Nephron (organoid): ENCODE measurements around the gene CD209.

Experiments used
- H3K27ac Mint-ChIP-seq, 3 experiments: 2 replicates each; pipeline ENCODE4 v1.8.0; 2020; ENCODE audit warnings: mixed read lengths in 3 of 3, mild to moderate bottlenecking in 2 of 3, moderate library complexity in 1 of 3
- H3K27me3 Mint-ChIP-seq: 2 replicates; pipeline ENCODE4 v1.8.0; 2021; ENCODE audit warnings: low read depth, mild to moderate bottlenecking, moderate library complexity, mixed read lengths
- H3K36me3 Mint-ChIP-seq: 2 replicates; pipeline ENCODE4 v1.8.0; 2020; ENCODE audit warnings: low read depth, mixed read lengths
- H3K4me1 Mint-ChIP-seq: 2 replicates; pipeline ENCODE4 v1.8.0; 2020; ENCODE audit warnings: mixed read lengths
- H3K4me3 Mint-ChIP-seq, 3 experiments: 2 replicates each; pipeline ENCODE4 v1.8.0; 2020; ENCODE audit warnings: mild to moderate bottlenecking in 3 of 3, mixed read lengths in 3 of 3, moderate library complexity in 2 of 3
- H3K9me3 Mint-ChIP-seq: 2 replicates; pipeline ENCODE4 v1.8.0; 2020; ENCODE audit warnings: mixed read lengths
- TF ChIP-seq, protein P1 (sequence below), 3 experiments: fragments of 200-600 bp; sonication (generic); IDR thresholded peaks; one replicate each; pipeline ENCODE4 v1.5.0; 2021; ENCODE audit warnings: antibody characterized with exemption in 3 of 3; ENCODE audit not compliant: unreplicated experiment in 3 of 3

Gene CD209

GRCh38 chr19:7744199-7744786, 3.0 kb downstream of the CD209 start:
- TF ChIP-seq, protein P1, sequence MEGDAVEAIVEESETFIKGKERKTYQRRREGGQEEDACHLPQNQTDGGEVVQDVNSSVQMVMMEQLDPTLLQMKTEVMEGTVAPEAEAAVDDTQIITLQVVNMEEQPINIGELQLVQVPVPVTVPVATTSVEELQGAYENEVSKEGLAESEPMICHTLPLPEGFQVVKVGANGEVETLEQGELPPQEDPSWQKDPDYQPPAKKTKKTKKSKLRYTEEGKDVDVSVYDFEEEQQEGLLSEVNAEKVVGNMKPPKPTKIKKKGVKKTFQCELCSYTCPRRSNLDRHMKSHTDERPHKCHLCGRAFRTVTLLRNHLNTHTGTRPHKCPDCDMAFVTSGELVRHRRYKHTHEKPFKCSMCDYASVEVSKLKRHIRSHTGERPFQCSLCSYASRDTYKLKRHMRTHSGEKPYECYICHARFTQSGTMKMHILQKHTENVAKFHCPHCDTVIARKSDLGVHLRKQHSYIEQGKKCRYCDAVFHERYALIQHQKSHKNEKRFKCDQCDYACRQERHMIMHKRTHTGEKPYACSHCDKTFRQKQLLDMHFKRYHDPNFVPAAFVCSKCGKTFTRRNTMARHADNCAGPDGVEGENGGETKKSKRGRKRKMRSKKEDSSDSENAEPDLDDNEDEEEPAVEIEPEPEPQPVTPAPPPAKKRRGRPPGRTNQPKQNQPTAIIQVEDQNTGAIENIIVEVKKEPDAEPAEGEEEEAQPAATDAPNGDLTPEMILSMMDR (IDR thresholded peaks at IDR 0.05; ENCODE audit: unreplicated experiment in 3 of 3): no peak
- H3K27me3 Mint-ChIP-seq: peaks cover 59% of the 10 kb centered on the region
- peaks cover 6% of the 10 kb centered on the region for H3K4me1 Mint-ChIP-seq
- H3K27ac Mint-ChIP-seq: no peak overlapping the region
- H3K4me3 Mint-ChIP-seq: no peak overlapping the region
- peaks cover 5% of the 10 kb centered on the region for H3K9me3 Mint-ChIP-seq
- H3K36me3 Mint-ChIP-seq: no peaks in the 10 kb centered on the region

GRCh38 chr19:7743425-7743841, 3.9 kb downstream of the CD209 start:
- TF ChIP-seq, protein P1 (IDR thresholded peaks at IDR 0.05; ENCODE audit: unreplicated experiment in 3 of 3): no peak
- Mint-ChIP-seq H3K4me1 (peaks cover 6% of the 10 kb centered on the region), H3K9me3 (peaks cover 5% of the 10 kb centered on the region), H3K4me3 (no peak overlapping the region), H3K36me3 (no peaks in the 10 kb centered on the region), H3K27ac (no peak overlapping the region), H3K27me3 (peaks cover 62% of the 10 kb centered on the region)

DNA sequence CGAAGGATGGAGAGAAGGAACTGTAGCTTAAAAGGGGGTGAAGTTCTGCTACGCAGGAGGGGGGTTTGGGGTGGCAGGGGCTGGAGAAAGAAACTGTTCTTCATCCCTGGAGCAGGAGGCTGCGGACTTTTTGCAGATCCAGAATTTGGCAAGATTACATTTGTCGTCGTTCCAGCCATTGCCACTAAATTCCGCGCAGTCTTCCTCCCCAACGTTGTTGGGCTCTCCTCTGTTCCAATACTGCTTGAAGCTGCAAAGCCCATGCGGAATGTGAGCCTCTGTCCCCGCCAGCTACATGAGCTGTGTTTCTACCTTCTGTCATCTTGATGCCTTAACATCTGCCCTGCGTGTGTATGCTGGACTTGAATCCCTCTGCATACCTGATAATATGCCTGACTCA, 4.3 kb downstream of the CD209 start:
- H3K4me1 Mint-ChIP-seq: peaks cover 6% of the 10 kb centered on the region
- peaks cover 1% of the 10 kb centered on the region for H3K9me3 Mint-ChIP-seq
- no peak overlapping the region for H3K27ac Mint-ChIP-seq
- TF ChIP-seq, protein P1 (IDR thresholded peaks at IDR 0.05; ENCODE audit: unreplicated experiment in 3 of 3): no peak
- peaks cover 60% of the 10 kb centered on the region for H3K27me3 Mint-ChIP-seq
- no peak overlapping the region for H3K4me3 Mint-ChIP-seq
- no peaks in the 10 kb centered on the region for H3K36me3 Mint-ChIP-seq

DNA sequence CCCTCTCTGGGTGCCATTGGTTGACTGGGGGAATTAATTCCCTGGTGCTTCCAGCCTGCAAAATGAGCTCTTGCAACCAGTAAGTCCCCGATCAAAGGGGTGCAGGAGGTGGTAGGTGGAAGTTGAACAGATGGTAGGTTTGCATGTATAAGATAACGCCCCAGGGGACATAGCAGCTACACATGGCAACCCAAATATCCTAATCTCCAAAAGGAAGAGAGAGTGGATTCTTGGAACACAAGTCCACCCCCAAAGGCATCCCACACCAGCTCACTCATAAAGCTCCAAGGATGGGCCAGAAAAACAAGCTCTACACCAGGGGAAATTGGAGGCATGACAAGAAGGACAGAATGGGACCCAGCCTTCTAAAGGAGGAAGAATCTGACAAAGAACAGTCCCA, 4.8 kb downstream of the CD209 start:
- peaks cover 59% of the 10 kb centered on the region for H3K27me3 Mint-ChIP-seq
- TF ChIP-seq, protein P1 (IDR thresholded peaks at IDR 0.05; ENCODE audit: unreplicated experiment in 3 of 3): no peak
- no peaks in the 10 kb centered on the region for H3K9me3 Mint-ChIP-seq
- H3K36me3 Mint-ChIP-seq: no peaks in the 10 kb centered on the region
- no peak overlapping the region for H3K4me3 Mint-ChIP-seq
- peaks cover 4% of the 10 kb centered on the region for H3K4me1 Mint-ChIP-seq
- no peak overlapping the region for H3K27ac Mint-ChIP-seq

- Mint-ChIP-seq H3K27ac (no peak overlapping the region), H3K36me3 (no peaks in the 10 kb centered on the region), H3K9me3 (no peaks in the 10 kb centered on the region), H3K4me3 (no peak overlapping the region), H3K4me1 (no peaks in the 10 kb centered on the region), H3K27me3 (peaks cover 71% of the 10 kb centered on the region)
- TF ChIP-seq, protein P1 (IDR thresholded peaks at IDR 0.05; ENCODE audit: unreplicated experiment in 3 of 3): no peak
Observed at GRCh38 chr19:7740682-7741054, 6.7 kb downstream of the CD209 start.
